Measurements from ENCODE around the gene LIPC.

LIPC gene

GRCh38 chr15:58549013-58549784 lies 117.4 kb downstream of the LIPC start:
- in situ Hi-C loops (cut with HindIII; ENCODE audit: low sequenced_read_pairs): no loop called here

GRCh38 chr15:58549785-58550074 lies 117.9 kb downstream of the LIPC start:
- in situ Hi-C loops (cut with HindIII; ENCODE audit: low sequenced_read_pairs): no loop called here

GRCh38 chr15:58551084-58551763 lies 119.4 kb downstream of the LIPC start:
- in situ Hi-C loops (cut with HindIII; ENCODE audit: low sequenced_read_pairs): no loop called here

DNA sequence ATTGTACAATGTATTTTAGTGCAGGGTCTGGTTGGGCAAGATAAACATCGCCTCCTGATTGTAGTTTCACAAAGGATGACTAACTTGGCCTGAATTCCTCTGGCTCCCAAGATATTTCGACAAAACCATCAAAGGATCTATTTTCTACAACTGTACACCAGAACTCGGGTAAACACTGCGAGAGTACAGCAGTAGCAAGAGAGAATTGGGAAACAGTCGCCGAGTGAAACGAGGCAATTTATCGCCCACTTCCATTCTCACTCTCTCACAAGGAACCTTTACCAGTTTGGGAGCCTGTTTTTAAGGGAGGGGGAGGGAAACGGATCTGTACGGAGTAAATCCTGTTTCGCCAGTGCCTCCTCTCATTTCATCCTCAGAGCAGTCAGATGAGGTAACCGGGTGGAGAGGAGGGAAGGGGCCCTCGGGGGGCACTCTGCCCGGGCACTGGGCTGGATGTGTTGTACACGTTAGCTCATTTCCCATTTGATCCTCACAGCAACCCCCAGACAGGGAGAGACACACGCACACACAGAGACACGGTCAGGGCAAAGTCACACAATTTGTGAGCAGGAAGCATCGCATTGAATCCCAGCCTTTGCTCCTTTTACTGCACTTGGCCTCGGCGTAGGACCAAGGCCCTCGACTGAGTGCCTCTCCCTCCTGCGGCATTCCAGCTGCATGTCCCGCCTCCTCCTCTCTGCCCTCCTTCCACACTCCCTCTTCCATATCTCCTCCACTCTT lies 120.1 kb downstream of the LIPC start:
- in situ Hi-C loops (cut with HindIII; ENCODE audit: low sequenced_read_pairs): no loop called here

DNA sequence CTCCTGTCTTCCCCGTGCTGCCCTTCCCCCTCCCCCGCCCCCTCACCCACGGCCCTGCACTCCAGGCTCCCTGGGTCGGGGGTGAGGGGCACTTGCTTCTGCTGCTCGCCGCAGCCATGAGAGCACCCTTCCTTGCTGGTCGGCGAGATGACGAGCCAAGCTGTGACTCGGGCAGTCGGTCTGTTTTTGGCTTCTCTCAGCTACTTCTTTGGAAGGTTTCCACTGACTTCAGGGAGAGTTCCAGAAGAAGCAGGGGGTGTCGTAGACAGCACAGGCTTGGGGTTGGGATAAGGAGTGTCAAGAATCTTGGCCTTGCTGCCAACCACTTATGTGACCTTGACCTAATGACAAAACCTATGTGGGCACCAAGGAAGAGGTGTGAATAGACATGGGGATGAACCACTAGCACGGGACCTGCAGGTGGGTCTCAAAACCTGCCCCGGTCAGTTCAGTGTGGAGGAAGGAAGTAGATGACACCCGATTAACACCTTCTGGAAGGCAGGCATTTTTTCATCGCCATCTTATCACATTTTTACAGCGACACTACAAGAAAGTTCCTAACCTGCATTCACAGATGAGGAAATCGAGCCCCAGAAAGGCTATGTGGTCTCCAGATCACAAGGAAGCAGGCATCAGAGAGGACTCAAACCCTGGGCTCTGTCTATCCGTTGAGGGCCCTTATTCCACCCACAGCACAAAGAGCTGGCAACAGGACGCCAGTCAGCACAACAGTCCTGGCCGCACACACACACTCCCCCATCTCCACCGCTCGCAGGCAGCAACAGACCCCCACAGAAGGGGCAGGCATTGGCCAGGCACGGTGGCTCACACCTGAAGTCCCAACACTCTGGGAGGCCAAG lies 120.9 kb downstream of the LIPC start:
- in situ Hi-C loops (cut with HindIII; ENCODE audit: low sequenced_read_pairs): no loop called here

DNA sequence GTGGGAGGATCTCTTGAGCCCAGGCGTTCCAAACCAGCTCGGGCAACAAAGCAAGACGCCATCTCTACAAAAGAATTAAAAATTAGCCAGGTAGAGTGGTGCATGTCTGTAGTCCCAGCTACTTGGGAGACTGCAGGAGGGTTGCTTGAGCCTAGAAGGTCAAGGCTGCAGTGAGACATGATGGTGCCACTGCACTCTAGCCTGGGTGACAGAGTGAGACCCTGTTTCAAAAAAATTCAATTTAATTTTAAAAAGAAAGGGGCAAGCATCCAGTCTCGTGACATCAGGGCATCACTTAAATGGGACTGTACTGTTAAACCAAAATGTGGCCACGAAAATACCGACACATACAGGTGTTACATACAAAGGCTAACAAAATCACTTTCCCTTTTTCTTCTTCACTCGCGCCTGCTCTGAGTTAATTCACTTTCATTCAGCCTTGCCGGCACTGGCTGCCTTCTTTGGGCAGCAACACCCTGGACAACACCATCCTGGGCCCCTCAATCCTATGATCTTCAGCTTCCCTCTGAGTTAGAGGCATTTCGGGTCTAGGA lies 121.7 kb downstream of the LIPC start:
- in situ Hi-C loops (cut with HindIII; ENCODE audit: low sequenced_read_pairs): no loop called here

GRCh38 chr15:58554758-58555157 lies 123.0 kb downstream of the LIPC start:
- in situ Hi-C loops (cut with HindIII; ENCODE audit: low sequenced_read_pairs): no loop called here

GRCh38 chr15:58555162-58556027 lies 123.6 kb downstream of the LIPC start:
- in situ Hi-C loops (cut with HindIII; ENCODE audit: low sequenced_read_pairs): no loop called here

DNA sequence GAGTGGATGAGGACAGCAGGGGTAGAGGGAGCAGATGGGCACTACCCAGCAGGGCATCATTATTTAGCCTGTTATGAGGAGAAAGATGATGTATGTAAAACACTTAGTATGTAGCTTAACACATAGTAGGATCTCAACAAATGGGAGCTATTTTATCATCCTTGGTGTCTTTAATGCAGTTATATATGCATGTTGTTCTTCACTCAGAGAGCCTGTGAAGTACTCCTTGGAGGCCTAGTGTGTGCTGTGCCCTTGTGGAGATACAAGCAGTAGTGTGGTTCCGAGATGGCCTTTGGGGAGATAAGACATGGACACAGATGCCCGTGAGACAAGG lies 124.2 kb downstream of the LIPC start:
- in situ Hi-C loops (cut with HindIII; ENCODE audit: low sequenced_read_pairs): no loop called here

- in situ Hi-C loops (cut with HindIII; ENCODE audit: low sequenced_read_pairs): no loop called here
Observed at GRCh38 chr15:58556541-58556940, 124.8 kb downstream of the LIPC start.

DNA sequence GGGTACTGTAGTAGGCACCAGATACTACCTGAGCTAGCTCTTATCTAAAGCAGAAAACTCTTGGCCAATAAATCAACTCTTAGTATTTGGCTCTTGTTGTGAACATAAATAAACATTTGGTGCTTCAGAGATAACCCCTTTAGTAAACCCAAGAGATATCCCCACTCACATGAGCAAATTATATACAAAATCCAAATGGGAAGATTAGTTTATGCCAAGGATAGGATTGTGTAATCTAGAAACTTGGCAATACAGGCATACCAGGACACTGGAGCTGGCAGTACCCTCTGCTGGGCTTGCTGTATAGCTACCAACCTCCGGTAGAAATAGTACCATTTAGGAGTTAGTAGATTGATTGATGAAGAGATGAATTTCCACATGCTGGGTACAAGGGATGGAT lies 127.0 kb downstream of the LIPC start:
- in situ Hi-C loops (cut with HindIII; ENCODE audit: low sequenced_read_pairs): no loop called here

DNA sequence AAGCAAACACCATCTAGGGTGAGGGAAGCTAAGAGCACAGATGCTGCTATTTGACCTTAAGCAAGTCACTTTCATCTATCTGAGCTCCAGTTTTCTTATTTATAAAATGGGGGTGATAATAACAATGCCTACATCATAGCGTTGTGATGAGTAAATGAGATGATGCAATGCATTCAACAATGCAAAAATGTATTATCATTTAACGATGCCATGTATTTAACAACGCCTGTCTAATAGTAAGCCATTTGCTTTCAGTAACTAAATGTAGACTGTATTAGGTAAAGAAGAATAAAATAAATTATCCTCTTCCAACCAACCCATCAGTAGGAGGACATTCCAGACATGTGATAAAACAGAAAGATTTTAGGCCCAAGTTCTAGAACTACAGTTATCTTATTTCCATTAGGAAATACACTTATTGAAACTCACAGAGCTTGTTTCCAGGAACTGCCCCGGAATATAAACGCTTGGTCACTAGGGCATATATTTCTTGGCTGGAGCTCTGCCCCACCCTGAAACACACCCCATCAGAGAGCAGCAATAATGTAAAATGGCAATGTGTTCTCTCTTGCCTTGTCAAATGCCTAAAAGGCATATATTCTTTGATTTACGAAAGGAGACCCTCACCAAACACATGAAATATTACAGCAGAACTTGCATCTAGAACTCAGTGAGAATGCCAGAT lies 128.3 kb downstream of the LIPC start:
- in situ Hi-C loops (cut with HindIII; ENCODE audit: low sequenced_read_pairs): loop anchor here (5.0 kb wide), 1 partner anchor 37 kb away; no protein-coding TSS in a partner anchor

DNA sequence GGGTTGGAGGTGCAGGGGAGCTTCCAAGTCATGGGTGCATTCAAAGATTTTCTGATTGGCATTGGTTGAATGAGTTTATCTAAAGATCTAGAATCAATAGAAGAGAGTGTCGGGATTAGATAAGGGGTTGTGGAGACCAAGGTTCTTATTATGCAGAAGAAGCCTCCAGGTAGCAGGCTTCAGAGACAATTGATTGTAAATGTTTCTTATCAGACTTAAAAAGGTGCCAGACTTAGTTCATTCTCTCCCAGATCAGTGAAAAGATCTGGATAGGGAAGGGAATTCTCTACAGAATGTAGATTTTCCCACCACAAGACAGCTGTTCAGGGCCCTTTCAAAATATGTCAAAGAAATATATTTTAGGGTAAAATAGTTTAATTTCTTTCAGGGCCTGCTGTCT lies 129.5 kb downstream of the LIPC start:
- in situ Hi-C loops (cut with HindIII; ENCODE audit: low sequenced_read_pairs): loop anchor here (5.0 kb wide), 1 partner anchor 36 kb away; no protein-coding TSS in a partner anchor

DNA sequence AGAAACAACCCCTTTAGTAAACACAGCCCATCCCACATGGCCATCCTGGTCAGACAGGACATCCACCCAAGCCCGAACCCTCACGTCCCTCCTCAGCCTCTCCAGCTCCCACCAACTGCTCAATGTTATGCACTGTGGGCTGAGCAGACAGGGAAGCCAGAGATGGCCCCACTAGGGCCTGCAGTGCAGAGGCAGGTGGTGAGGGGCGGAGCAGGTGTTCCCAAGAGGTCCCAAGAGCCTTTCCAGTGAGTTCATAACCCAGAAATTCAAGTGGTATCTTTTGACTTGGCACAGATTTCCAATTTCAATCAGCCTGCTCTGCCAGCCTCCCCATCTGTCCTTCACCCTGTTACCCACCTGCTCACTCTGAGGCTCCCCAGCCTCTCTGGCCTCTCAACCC lies 130.3 kb downstream of the LIPC start:
- in situ Hi-C loops (cut with HindIII; ENCODE audit: low sequenced_read_pairs): loop anchor here (5.0 kb wide), 1 partner anchor 35 kb away; no protein-coding TSS in a partner anchor

GRCh38 chr15:58564981-58565380 lies 133.2 kb downstream of the LIPC start:
- in situ Hi-C loops (cut with HindIII; ENCODE audit: low sequenced_read_pairs): loop anchor here (5.0 kb wide), 1 partner anchor 32 kb away; no protein-coding TSS in a partner anchor

DNA sequence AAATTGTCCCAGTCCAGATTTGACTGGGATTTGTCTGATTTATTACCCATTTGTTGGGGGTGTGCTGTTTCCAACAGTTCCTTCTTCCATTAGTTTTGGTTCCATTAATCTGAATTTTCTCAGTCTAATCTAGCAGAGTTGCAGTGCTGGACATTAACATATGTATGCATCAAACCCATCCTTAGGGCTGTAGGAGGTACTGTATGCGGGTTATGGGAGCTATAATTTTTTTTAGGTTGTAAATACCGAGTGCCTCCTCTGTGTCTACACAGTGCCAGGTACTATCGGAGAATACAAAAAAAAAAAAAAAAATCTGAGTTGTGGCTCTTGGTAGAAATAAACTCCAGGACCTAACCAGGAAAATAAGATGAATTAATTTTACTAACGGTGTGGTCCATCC lies 133.8 kb downstream of the LIPC start:
- in situ Hi-C loops (cut with HindIII; ENCODE audit: low sequenced_read_pairs): no loop called here

- in situ Hi-C loops (cut with HindIII; ENCODE audit: low sequenced_read_pairs): no loop called here
Observed at GRCh38 chr15:58566029-58566428, 134.2 kb downstream of the LIPC start.

GRCh38 chr15:58568157-58568571 lies 136.4 kb downstream of the LIPC start:
- in situ Hi-C loops (cut with HindIII; ENCODE audit: low sequenced_read_pairs): no loop called here

- in situ Hi-C loops (cut with HindIII; ENCODE audit: low sequenced_read_pairs): no loop called here
Observed at GRCh38 chr15:58569455-58569854, 137.7 kb downstream of the LIPC start.

All from endothelial cell of hepatic sinusoid (primary cell).